ENCODE measurements around the gene KLHL29. TPM values are rescaled to one million over a fixed set of nuclear protein-coding genes. Genes with fewer than 3 reads are reported as not detected.

Gene KLHL29
- total RNA-seq, 1 experiment from 2014 or later: 43.1 TPM

GRCh38 chr2:23494286-23494685, 109.3 kb downstream of the KLHL29 start:
- no peak overlapping the region for H3K4me3 Mint-ChIP-seq (ENCODE audit: unreplicated experiment)
- intact Hi-C loops (cut with micrococcal nuclease): no loop called here
- TF ChIP-seq, protein P1, sequence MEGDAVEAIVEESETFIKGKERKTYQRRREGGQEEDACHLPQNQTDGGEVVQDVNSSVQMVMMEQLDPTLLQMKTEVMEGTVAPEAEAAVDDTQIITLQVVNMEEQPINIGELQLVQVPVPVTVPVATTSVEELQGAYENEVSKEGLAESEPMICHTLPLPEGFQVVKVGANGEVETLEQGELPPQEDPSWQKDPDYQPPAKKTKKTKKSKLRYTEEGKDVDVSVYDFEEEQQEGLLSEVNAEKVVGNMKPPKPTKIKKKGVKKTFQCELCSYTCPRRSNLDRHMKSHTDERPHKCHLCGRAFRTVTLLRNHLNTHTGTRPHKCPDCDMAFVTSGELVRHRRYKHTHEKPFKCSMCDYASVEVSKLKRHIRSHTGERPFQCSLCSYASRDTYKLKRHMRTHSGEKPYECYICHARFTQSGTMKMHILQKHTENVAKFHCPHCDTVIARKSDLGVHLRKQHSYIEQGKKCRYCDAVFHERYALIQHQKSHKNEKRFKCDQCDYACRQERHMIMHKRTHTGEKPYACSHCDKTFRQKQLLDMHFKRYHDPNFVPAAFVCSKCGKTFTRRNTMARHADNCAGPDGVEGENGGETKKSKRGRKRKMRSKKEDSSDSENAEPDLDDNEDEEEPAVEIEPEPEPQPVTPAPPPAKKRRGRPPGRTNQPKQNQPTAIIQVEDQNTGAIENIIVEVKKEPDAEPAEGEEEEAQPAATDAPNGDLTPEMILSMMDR (IDR thresholded peaks at IDR 0.05; ENCODE audit: unreplicated experiment): no peak
- BruUV-seq (replicated peaks): no TSS peak
- H3K27ac Mint-ChIP-seq (ENCODE audit: low read depth, unreplicated experiment): no peak overlapping the region
- peaks cover 27% of the 10 kb centered on the region for H3K4me1 Mint-ChIP-seq (ENCODE audit: insufficient read depth, unreplicated experiment)
- no peak for DNase-seq (ENCODE audit: unreplicated experiment)
- H3K36me3 Mint-ChIP-seq (ENCODE audit: insufficient read depth, unreplicated experiment): peaks cover 12% of the 10 kb centered on the region
- no peaks in the 10 kb centered on the region for H3K9me3 Mint-ChIP-seq (ENCODE audit: unreplicated experiment)
- no peaks in the 10 kb centered on the region for H3K27me3 Mint-ChIP-seq (ENCODE audit: insufficient read depth, unreplicated experiment)
- ChIA-PET POLR2A (interaction anchor here (0.6 to 1.7 kb wide), 2 partner anchors 68 to 273 kb away, joined by 3 to 4 read pairs; no protein-coding TSS in a partner anchor), CTCF (interaction anchor here (0.7 to 1.4 kb wide), 3 partner anchors 33 to 295 kb away, joined by 3 to 4 read pairs (median 4); no protein-coding TSS in a partner anchor)

DNA sequence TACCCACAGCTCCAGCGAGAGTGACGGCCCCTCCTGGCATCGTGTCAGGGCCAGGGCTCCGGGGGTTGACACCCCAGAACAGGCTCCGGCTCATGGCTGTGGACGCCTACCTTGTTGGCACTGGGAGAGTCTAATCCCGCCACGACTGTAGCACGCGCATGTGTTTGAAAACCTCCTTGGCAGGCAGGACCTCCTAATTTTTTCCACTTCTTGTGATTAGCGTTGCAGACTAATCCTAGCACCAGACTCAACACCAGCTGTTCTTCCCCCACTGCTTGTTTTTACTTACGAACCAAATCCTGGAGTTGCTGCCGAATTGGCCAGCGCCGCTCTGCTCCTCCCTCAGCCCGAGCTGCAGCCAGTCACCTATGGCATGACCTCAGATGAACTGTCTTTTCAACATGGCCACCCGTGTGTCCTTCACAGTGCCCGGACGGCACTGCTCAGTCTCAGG, 110.7 kb downstream of the KLHL29 start:
- Mint-ChIP-seq H3K36me3 (ENCODE audit: insufficient read depth, unreplicated experiment) (peaks cover 16% of the 10 kb centered on the region), H3K4me1 (ENCODE audit: insufficient read depth, unreplicated experiment) (peaks cover 38% of the 10 kb centered on the region), H3K27ac (ENCODE audit: low read depth, unreplicated experiment) (no peak overlapping the region), H3K9me3 (ENCODE audit: unreplicated experiment) (no peaks in the 10 kb centered on the region), H3K27me3 (ENCODE audit: insufficient read depth, unreplicated experiment) (no peaks in the 10 kb centered on the region), H3K4me3 (ENCODE audit: unreplicated experiment) (no peak overlapping the region)
- intact Hi-C loops (cut with micrococcal nuclease): no loop called here
- DNase-seq (ENCODE audit: unreplicated experiment): no peak
- TF ChIP-seq, protein P1 (IDR thresholded peaks at IDR 0.05; ENCODE audit: unreplicated experiment): no peak
- ChIA-PET POLR2A (no interaction called here), CTCF (interaction anchor here (0.9 kb wide), 1 partner anchor 9 kb away, joined by 3 read pairs; no protein-coding TSS in a partner anchor)
- BruUV-seq (replicated peaks): no TSS peak

DNA sequence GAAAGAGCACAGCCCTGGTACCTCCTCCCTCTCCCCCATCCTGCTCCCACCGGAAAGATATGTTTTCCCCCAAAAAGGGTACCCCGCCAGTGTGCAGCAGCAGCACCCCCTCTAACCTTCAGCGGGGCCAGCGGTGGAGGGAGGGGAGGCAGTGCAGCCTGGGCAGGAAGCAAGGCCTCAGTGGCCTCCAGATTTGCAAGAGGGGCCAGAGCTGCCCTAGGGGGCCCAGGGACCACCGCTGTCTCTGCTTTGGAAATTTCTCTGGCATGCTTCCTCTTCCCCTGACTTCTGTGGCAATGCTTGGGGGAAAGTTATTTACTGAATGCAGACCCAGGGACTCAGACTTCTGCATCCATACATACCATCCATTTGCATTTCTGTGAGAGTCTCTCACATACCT, 111.5 kb downstream of the KLHL29 start:
- POLR2A ChIA-PET: no interaction called here
- CTCF ChIA-PET: no interaction called here
- intact Hi-C loops (cut with micrococcal nuclease): no loop called here

GRCh38 chr2:23497063-23497462, 112.1 kb downstream of the KLHL29 start:
- DNase-seq (ENCODE audit: unreplicated experiment): peak; percentile 95
- no peak overlapping the region for H3K27ac Mint-ChIP-seq (ENCODE audit: low read depth, unreplicated experiment)

More for the DNA sequence above, 111.5 kb downstream of the KLHL29 start:
- Mint-ChIP-seq H3K9me3 (ENCODE audit: unreplicated experiment) (no peaks in the 10 kb centered on the region), H3K27me3 (ENCODE audit: insufficient read depth, unreplicated experiment) (no peaks in the 10 kb centered on the region), H3K4me3 (ENCODE audit: unreplicated experiment) (no peak overlapping the region), H3K27ac (ENCODE audit: low read depth, unreplicated experiment) (no peak overlapping the region), H3K4me1 (ENCODE audit: insufficient read depth, unreplicated experiment) (peaks cover 38% of the 10 kb centered on the region), H3K36me3 (ENCODE audit: insufficient read depth, unreplicated experiment) (peaks cover 16% of the 10 kb centered on the region)
- TF ChIP-seq, protein P1 (IDR thresholded peaks at IDR 0.05; ENCODE audit: unreplicated experiment): no peak
- BruUV-seq (replicated peaks): no TSS peak
- no peak for DNase-seq (ENCODE audit: unreplicated experiment)

More at GRCh38 chr2:23497063-23497462, 112.1 kb downstream of the KLHL29 start:
- TF ChIP-seq, protein P1 (IDR thresholded peaks at IDR 0.05; ENCODE audit: unreplicated experiment): no peak
- no peaks in the 10 kb centered on the region for H3K9me3 Mint-ChIP-seq (ENCODE audit: unreplicated experiment)
- H3K4me3 Mint-ChIP-seq (ENCODE audit: unreplicated experiment): peak overlapping the region; percentile 15
- CTCF ChIA-PET: no interaction called here
- BruUV-seq (replicated peaks): no TSS peak
- intact Hi-C loops (cut with micrococcal nuclease): no loop called here
- no peaks in the 10 kb centered on the region for H3K27me3 Mint-ChIP-seq (ENCODE audit: insufficient read depth, unreplicated experiment)
- peaks cover 16% of the 10 kb centered on the region for H3K36me3 Mint-ChIP-seq (ENCODE audit: insufficient read depth, unreplicated experiment)
- POLR2A ChIA-PET: no interaction called here
- H3K4me1 Mint-ChIP-seq (ENCODE audit: insufficient read depth, unreplicated experiment): peaks cover 38% of the 10 kb centered on the region
